ENCODE data around the gene BRDT.

GRCh38 chr1:91948097-91948496, 1.1 kb upstream of the BRDT start:
- TF ChIP-seq, protein P1, sequence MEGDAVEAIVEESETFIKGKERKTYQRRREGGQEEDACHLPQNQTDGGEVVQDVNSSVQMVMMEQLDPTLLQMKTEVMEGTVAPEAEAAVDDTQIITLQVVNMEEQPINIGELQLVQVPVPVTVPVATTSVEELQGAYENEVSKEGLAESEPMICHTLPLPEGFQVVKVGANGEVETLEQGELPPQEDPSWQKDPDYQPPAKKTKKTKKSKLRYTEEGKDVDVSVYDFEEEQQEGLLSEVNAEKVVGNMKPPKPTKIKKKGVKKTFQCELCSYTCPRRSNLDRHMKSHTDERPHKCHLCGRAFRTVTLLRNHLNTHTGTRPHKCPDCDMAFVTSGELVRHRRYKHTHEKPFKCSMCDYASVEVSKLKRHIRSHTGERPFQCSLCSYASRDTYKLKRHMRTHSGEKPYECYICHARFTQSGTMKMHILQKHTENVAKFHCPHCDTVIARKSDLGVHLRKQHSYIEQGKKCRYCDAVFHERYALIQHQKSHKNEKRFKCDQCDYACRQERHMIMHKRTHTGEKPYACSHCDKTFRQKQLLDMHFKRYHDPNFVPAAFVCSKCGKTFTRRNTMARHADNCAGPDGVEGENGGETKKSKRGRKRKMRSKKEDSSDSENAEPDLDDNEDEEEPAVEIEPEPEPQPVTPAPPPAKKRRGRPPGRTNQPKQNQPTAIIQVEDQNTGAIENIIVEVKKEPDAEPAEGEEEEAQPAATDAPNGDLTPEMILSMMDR (conservative IDR thresholded peaks at IDR 0.05) = no peak
- no peak for TF ChIP-seq ZFX (IDR thresholded peaks at IDR 0.05)

All from C4-2B (cell line).